ENCODE data around the gene CRPPA. TPM values are rescaled to one million over a fixed set of nuclear protein-coding genes. Genes with fewer than 3 reads are reported as not detected.

CRPPA gene
- total and polyA plus RNA-seq, 2 donors (not counting 3 experiments of a cell fraction or from before 2014, with no cell fraction given): 0.58 to 3.5 TPM

DNA sequence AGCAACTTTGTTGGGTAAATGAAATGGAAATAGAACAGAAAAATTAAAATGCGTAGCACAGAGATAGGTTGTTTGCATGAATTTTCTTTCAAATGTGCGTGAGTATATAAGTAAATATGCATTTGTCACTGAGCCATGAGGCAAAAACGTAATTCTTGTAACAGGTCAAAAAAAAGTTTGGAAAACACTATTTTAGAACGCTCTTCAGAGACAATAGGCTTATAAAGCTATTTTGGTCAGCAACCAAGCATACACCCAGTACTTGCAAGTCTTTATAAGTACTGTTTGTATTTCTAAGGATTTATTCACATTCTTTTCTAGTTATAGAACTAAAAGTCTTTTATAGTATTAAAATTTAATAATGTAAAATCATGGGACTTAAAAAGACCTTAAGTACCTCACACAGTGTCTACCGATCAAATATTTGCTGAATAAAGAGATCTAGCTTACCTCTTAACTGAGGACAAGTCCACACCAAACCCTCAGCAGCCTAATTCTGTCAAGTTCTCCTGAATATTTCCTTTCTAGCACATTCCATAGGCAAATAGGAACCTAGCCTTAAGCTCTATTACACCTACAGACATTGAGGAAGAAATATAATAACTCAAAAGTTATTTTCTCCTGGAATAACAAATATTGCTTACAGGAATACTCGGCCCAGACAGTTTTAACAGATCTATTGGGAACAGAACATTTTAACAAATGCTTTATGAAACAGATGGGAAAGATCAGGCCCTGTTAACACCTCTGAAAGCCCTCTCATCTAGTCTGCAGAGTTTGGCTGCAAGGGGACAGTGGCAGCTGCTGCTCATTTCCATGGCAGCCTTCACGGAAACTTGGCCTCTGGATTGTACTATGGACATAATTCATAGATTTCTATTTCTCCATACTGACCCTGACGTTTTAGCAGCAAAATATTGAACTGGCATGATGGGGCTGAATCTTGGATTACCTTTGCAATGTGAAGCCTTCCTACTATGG lies 8.8 kb downstream of the CRPPA start:
- no TSS peak for BruUV-seq (replicated peaks)
- ChIA-PET CTCF (no interaction called here), POLR2A (no interaction called here)
- Histone ChIP-seq H4K20me1 (replicated peaks; ENCODE audit: control insufficient read depth, extremely low read depth, insufficient read depth, low read length) (no peaks in the 10 kb centered on the region), H3K4me3 (replicated peaks in 1 of 3; ENCODE audit: insufficient read depth in 1 of 3, low read depth in 1 of 3, low read length in 3 of 3) (no peak overlapping the region), H3K27ac (ENCODE audit: insufficient read depth, low read depth, low read length) (no peak overlapping the region), H3K9ac (replicated peaks; ENCODE audit: extremely low read depth, insufficient read depth, low read length) (no peak overlapping the region), H3K9me3 (replicated peaks; ENCODE audit: control insufficient read depth, insufficient read depth, low read length) (no peaks in the 10 kb centered on the region), H3K4me2 (ENCODE audit: insufficient read depth, low read length) (no peak overlapping the region), H3K36me3 (ENCODE audit: control insufficient read depth in 2 of 2, extremely low read depth in 1 of 2, insufficient read depth in 2 of 2, low read length in 2 of 2) (no peaks in the 10 kb centered on the region), H3K27me3 (ENCODE audit: control insufficient read depth in 2 of 2, insufficient read depth in 2 of 2, low read length in 2 of 2) (no peaks in the 10 kb centered on the region), H3K79me2 (ENCODE audit: control insufficient read depth, insufficient read depth, low read length) (no peaks in the 10 kb centered on the region), H3K9me1 (replicated peaks; ENCODE audit: control insufficient read depth, extremely low read depth, insufficient read depth, low read length) (no peaks in the 10 kb centered on the region), H3K4me1 (ENCODE audit: control insufficient read depth, extremely low read depth, insufficient read depth, low read length) (no peaks in the 10 kb centered on the region), H2AFZ (ENCODE audit: low read depth, low read length) (no peak overlapping the region)
- intact Hi-C loops (cut with micrococcal nuclease) (no loop called here), dilution Hi-C loops (cut with MboI; ENCODE audit: extremely low pct_ligation_motif_present, low sequenced_read_pairs) (no loop called here)
- TF ChIP-seq POLR2AphosphoS5 (IDR thresholded peaks at IDR 0.05; ENCODE audit: insufficient read depth, low read depth, low read length): no peak
- DNase-seq (ENCODE audit: low read depth, low spot score) (no peak), FAIRE-seq (no peak)

DNA sequence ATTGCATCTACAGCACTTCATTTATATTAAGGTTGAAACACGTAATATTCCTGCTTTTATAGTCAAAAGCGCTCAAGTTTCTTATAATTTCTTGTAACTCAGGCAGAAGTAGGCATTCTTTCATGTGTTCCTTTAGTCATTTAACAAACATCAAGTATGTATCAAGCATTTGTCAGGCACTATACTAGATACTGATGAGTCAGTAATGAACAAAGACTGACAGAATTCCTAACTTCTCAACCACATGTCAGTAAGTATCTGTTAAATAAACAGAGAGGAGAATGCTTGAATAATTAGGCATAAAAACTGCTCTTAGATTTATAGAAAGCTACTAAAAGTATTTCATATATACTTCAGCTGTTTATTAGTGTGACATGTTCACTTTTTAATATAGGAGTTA lies 9.9 kb downstream of the CRPPA start:
- TF ChIP-seq POLR2A (IDR thresholded peaks at IDR 0.05; ENCODE audit: low read depth, low read length) (no peak), FOS (IDR thresholded peaks at IDR 0.05; ENCODE audit: borderline replicate concordance, insufficient read depth, low read length) (no peak), MYC (IDR thresholded peaks at IDR 0.05; ENCODE audit: low read depth, low read length) (no peak), EZH2 (IDR thresholded peaks at IDR 0.05; ENCODE audit: borderline replicate concordance, low read depth, low read length, severe bottlenecking) (no peak), POLR2AphosphoS5 (IDR thresholded peaks at IDR 0.05; ENCODE audit: insufficient read depth, low read depth, low read length) (no peak), JUN (IDR thresholded peaks at IDR 0.05; ENCODE audit: borderline replicate concordance, insufficient read depth, insufficient read length, low read depth) (no peak), GATA2 (IDR thresholded peaks at IDR 0.05; ENCODE audit: insufficient read depth, insufficient read length, low read depth, low read length) (no peak)
- TF ChIP-seq, protein P1, sequence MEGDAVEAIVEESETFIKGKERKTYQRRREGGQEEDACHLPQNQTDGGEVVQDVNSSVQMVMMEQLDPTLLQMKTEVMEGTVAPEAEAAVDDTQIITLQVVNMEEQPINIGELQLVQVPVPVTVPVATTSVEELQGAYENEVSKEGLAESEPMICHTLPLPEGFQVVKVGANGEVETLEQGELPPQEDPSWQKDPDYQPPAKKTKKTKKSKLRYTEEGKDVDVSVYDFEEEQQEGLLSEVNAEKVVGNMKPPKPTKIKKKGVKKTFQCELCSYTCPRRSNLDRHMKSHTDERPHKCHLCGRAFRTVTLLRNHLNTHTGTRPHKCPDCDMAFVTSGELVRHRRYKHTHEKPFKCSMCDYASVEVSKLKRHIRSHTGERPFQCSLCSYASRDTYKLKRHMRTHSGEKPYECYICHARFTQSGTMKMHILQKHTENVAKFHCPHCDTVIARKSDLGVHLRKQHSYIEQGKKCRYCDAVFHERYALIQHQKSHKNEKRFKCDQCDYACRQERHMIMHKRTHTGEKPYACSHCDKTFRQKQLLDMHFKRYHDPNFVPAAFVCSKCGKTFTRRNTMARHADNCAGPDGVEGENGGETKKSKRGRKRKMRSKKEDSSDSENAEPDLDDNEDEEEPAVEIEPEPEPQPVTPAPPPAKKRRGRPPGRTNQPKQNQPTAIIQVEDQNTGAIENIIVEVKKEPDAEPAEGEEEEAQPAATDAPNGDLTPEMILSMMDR (IDR thresholded peaks at IDR 0.05; ENCODE audit: extremely low read depth in 1 of 2, insufficient read depth in 1 of 2, low read depth in 1 of 2, low read length in 2 of 2): no peak
- TF ChIP-seq, protein P2, sequence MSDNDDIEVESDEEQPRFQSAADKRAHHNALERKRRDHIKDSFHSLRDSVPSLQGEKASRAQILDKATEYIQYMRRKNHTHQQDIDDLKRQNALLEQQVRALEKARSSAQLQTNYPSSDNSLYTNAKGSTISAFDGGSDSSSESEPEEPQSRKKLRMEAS (IDR thresholded peaks at IDR 0.05; ENCODE audit: insufficient read depth, insufficient read length): no peak
- Histone ChIP-seq H3K9me1 (replicated peaks; ENCODE audit: control insufficient read depth, extremely low read depth, insufficient read depth, low read length) (no peaks in the 10 kb centered on the region), H3K79me2 (ENCODE audit: control insufficient read depth, insufficient read depth, low read length) (no peaks in the 10 kb centered on the region), H4K20me1 (replicated peaks; ENCODE audit: control insufficient read depth, extremely low read depth, insufficient read depth, low read length) (no peaks in the 10 kb centered on the region), H3K36me3 (ENCODE audit: control insufficient read depth in 2 of 2, extremely low read depth in 1 of 2, insufficient read depth in 2 of 2, low read length in 2 of 2) (no peaks in the 10 kb centered on the region), H3K9ac (replicated peaks; ENCODE audit: extremely low read depth, insufficient read depth, low read length) (no peak overlapping the region), H3K9me3 (replicated peaks; ENCODE audit: control insufficient read depth, insufficient read depth, low read length) (no peaks in the 10 kb centered on the region), H2AFZ (ENCODE audit: low read depth, low read length) (no peak overlapping the region), H3K27me3 (ENCODE audit: control insufficient read depth in 2 of 2, insufficient read depth in 2 of 2, low read length in 2 of 2) (no peaks in the 10 kb centered on the region), H3K27ac (ENCODE audit: insufficient read depth, low read depth, low read length) (no peak overlapping the region), H3K4me3 (replicated peaks in 1 of 3; ENCODE audit: insufficient read depth in 1 of 3, low read depth in 1 of 3, low read length in 3 of 3) (no peak overlapping the region), H3K4me2 (ENCODE audit: insufficient read depth, low read length) (no peak overlapping the region), H3K4me1 (ENCODE audit: control insufficient read depth, extremely low read depth, insufficient read depth, low read length) (no peaks in the 10 kb centered on the region)
- FAIRE-seq (no peak), DNase-seq (ENCODE audit: low read depth, low spot score) (no peak)
- BruUV-seq (replicated peaks): no TSS peak
- POLR2A ChIA-PET: no interaction called here
- CTCF ChIA-PET: no interaction called here
- dilution Hi-C loops (cut with MboI; ENCODE audit: extremely low pct_ligation_motif_present, low sequenced_read_pairs) (no loop called here), intact Hi-C loops (cut with micrococcal nuclease) (no loop called here)

Measured in endothelial cell of umbilical vein (primary cell).